ENCODE results near the gene EDEM3.

EDEM3 gene

GRCh38 chr1:184754476-184755225, at the start of gene EDEM3:
Gene EDEM3, minus strand, starts transcription at chr1:184754858. Its CDS starts 212 bp downstream, at chr1:184754646.
- H3K4me3 ChIP-seq (ENCODE audit: low read depth, low read length) = peak within 1 kb of the TSS; percentile 53
- peak within 1 kb of the TSS; percentile 88 for H3K27ac ChIP-seq
- DNase-seq = peak; percentile 99
- peaks cover 5% of the 10 kb centered on the region; the same call in 1 of the 2 replicates for H3K36me3 ChIP-seq
- no peaks in the 10 kb centered on the region for H3K27me3 ChIP-seq (ENCODE audit: insufficient read depth, low read depth, severe bottlenecking)
- no peaks in the 10 kb centered on the region for H3K9me3 ChIP-seq (ENCODE audit: severe bottlenecking)
- TF ChIP-seq, protein P1, sequence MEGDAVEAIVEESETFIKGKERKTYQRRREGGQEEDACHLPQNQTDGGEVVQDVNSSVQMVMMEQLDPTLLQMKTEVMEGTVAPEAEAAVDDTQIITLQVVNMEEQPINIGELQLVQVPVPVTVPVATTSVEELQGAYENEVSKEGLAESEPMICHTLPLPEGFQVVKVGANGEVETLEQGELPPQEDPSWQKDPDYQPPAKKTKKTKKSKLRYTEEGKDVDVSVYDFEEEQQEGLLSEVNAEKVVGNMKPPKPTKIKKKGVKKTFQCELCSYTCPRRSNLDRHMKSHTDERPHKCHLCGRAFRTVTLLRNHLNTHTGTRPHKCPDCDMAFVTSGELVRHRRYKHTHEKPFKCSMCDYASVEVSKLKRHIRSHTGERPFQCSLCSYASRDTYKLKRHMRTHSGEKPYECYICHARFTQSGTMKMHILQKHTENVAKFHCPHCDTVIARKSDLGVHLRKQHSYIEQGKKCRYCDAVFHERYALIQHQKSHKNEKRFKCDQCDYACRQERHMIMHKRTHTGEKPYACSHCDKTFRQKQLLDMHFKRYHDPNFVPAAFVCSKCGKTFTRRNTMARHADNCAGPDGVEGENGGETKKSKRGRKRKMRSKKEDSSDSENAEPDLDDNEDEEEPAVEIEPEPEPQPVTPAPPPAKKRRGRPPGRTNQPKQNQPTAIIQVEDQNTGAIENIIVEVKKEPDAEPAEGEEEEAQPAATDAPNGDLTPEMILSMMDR (IDR thresholded peaks at IDR 0.05; ENCODE audit: low read depth, low read length) = no peak

- H3K27me3 ChIP-seq (ENCODE audit: insufficient read depth, low read depth, severe bottlenecking) = no peaks in the 10 kb centered on the region
- TF ChIP-seq, protein P1 (IDR thresholded peaks at IDR 0.05; ENCODE audit: low read depth, low read length) = no peak
- H3K27ac ChIP-seq = no peak overlapping the region
- H3K36me3 ChIP-seq = no peaks in the 10 kb centered on the region
- H3K4me3 ChIP-seq (ENCODE audit: low read depth, low read length) = no peak overlapping the region
- no peak for DNase-seq
- no peaks in the 10 kb centered on the region for H3K9me3 ChIP-seq (ENCODE audit: severe bottlenecking)
Observed at GRCh38 chr1:184804220-184804619, 49.6 kb upstream of the EDEM3 start.

GRCh38 chr1:184803180-184803492, 48.5 kb upstream of the EDEM3 start:
- no peak for DNase-seq
- no peak overlapping the region for H3K4me3 ChIP-seq (ENCODE audit: low read depth, low read length)
- no peaks in the 10 kb centered on the region for H3K36me3 ChIP-seq
- TF ChIP-seq, protein P1 (IDR thresholded peaks at IDR 0.05; ENCODE audit: low read depth, low read length) = no peak
- no peaks in the 10 kb centered on the region for H3K9me3 ChIP-seq (ENCODE audit: severe bottlenecking)
- H3K27ac ChIP-seq = no peak overlapping the region
- H3K27me3 ChIP-seq (ENCODE audit: insufficient read depth, low read depth, severe bottlenecking) = no peaks in the 10 kb centered on the region

DNA sequence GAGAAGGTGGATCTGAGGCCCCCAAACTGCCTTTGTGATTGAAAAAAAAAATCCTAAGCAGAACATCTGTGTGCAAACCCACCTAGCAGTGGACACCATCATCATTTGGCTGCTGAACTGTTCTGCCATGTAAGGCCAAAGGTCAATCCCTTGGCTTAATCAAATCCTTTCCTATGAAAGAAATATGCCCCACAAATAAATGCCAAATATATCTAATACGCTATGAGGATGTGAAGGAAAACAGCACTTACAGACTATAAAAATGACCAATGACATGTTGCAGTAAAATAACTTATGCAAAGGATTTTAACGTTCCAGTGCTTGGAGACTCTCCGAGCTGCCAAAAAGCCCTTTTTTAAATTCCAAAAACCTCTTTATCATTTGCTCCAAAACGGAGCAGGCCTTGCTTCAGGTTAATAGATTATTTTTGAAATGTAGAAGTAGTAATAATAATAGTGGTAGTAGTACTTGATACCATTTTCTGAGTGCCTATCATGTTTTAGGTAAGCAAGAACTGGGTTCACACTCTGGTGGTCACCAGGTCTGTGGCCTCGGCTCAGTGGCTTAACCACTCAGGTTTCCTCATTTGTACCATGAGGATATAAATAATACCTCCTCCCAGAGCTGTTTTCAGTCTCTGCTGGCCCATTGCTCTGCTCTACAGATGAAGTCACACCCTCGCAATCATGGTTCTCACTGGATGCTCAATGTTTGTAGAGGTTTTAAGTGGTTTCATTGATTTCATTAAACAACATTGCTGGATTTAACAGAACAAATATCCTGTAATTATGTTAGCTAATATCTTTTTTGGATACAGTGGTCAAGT, 47.9 kb upstream of the EDEM3 start:
- Histone ChIP-seq H3K27me3 (ENCODE audit: insufficient read depth, low read depth, severe bottlenecking) (no peaks in the 10 kb centered on the region), H3K4me3 (ENCODE audit: low read depth, low read length) (no peak overlapping the region), H3K36me3 (no peaks in the 10 kb centered on the region), H3K9me3 (ENCODE audit: severe bottlenecking) (no peaks in the 10 kb centered on the region), H3K27ac (no peak overlapping the region)
- DNase-seq = no peak
- TF ChIP-seq, protein P1 (IDR thresholded peaks at IDR 0.05; ENCODE audit: low read depth, low read length) = no peak

DNA sequence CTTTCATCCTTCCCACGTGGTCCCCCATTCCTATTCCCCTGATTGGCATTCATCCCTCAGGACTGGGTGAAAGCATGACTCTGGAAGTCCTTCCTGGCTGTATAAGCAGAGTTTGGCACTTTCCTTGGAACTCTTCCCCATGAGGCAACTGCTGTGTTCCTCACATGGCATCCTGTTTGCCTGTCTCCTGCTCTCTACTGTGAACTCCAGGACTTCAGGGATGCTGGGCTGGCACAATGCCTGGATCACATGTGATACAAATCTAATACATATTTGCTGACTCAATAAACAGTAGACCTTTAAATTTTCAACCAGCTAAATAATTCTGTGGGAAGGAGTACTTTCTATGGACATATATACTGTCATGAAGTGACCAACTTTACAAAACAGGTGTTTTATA, 46.8 kb upstream of the EDEM3 start:
- Histone ChIP-seq H3K27me3 (ENCODE audit: insufficient read depth, low read depth, severe bottlenecking) (no peaks in the 10 kb centered on the region), H3K36me3 (no peaks in the 10 kb centered on the region), H3K9me3 (ENCODE audit: severe bottlenecking) (no peaks in the 10 kb centered on the region), H3K27ac (no peak overlapping the region), H3K4me3 (ENCODE audit: low read depth, low read length) (no peak overlapping the region)
- TF ChIP-seq, protein P1 (IDR thresholded peaks at IDR 0.05; ENCODE audit: low read depth, low read length) = no peak
- no peak for DNase-seq
